Right lobe of liver (tissue), 4 donors: ENCODE measurements around the gene RAB11FIP3.

ENCODE experiments used
- POLR2A ChIP-seq: fragments of 450-650 bp; IDR thresholded peaks from one replicate; pipeline ENCODE4 v1.6.1; 2017; ENCODE audit warnings: antibody characterized with exemption, mild to moderate bottlenecking
- TF ChIP-seq, protein P1 (sequence below), 4 donors: fragments of 200-600 bp in 3 of 4; fragments of 450-650 bp in 1 of 4; IDR thresholded peaks; one replicate each; pipeline versions ENCODE4 v1.5.1 to v1.8.0; 2016 to 2022; ENCODE audit warnings: antibody characterized with exemption in 4 of 4, mild to moderate bottlenecking in 2 of 4
- donor health status: DM: no; HTN: no; CAD: no.
- donor health status: DM: no; HTN: no; CAD: no.
- donor health status: DM: no; HTN: yes; CAD: no.

DNA sequence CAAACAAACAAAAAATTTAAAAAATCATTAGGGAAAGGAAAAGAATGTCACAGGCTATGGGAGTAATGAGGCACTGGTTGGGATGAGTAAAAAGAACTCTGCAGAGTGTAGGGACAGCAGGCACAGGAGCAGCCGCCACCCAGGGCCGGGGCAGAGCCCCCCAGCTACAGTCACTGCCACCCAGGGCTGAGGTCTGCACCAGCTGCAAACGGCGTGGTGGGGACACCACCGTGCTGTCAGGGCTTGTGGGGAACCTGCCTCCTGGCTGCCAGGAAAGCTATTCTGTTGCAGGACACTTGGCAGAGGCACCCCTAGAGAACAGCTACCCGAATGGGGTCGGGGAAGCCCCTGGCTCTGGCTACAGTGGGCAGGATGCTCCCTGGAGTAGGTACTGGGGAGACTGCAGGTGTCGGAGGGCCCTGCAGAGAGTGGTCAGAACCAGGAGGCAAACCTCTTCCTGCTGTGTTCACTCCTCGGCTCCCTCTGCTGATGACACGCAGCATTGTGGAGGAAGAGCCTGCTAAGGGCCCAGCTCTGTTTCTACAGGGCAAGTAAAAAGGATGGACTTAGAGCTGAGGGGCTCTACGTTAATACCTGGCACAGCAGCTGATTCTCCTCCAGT lies 69.8 kb downstream of the RAB11FIP3 start:
- TF ChIP-seq, protein P1, sequence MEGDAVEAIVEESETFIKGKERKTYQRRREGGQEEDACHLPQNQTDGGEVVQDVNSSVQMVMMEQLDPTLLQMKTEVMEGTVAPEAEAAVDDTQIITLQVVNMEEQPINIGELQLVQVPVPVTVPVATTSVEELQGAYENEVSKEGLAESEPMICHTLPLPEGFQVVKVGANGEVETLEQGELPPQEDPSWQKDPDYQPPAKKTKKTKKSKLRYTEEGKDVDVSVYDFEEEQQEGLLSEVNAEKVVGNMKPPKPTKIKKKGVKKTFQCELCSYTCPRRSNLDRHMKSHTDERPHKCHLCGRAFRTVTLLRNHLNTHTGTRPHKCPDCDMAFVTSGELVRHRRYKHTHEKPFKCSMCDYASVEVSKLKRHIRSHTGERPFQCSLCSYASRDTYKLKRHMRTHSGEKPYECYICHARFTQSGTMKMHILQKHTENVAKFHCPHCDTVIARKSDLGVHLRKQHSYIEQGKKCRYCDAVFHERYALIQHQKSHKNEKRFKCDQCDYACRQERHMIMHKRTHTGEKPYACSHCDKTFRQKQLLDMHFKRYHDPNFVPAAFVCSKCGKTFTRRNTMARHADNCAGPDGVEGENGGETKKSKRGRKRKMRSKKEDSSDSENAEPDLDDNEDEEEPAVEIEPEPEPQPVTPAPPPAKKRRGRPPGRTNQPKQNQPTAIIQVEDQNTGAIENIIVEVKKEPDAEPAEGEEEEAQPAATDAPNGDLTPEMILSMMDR (IDR thresholded peaks at IDR 0.05): peak in 3 of 4 donors; percentile 40 to 49 (median 44)
- TF ChIP-seq POLR2A: no peak
